CD14-positive monocyte (primary cell): ENCODE results near the gene LMBRD1. TPM values are rescaled to one million over a fixed set of nuclear protein-coding genes. Genes with fewer than 3 reads are reported as not detected.

ENCODE experiments used
- DNase-seq, 3 donors: peaks; one replicate each; pipeline ENCODE4 v3.0.0-alpha.2; 2011 to 2022
- H2AFZ ChIP-seq: 2 replicates; pipeline ENCODE4 v1.6.0; 2012; ENCODE audit warnings: mild to moderate bottlenecking, low read depth, low read length, inconsistent platforms; ENCODE audit not compliant: insufficient read depth, poor library complexity, severe bottlenecking
- H3K27ac ChIP-seq, 2 donors: 1 replicate in 1 of 2; 2 replicates in 1 of 2; pipeline ENCODE4 v1.5.1; 2012 to 2013; ENCODE audit warnings: low read length in 2 of 2, control low read depth in 1 of 2, inconsistent platforms in 1 of 2, low read depth in 1 of 2, mild to moderate bottlenecking in 1 of 2
- H3K27me3 ChIP-seq, 2 donors: one replicate each; pipeline versions ENCODE4 v1.6.0 to v1.6.1; 2011 to 2013; ENCODE audit warnings: low read length in 2 of 2; ENCODE audit not compliant: control insufficient read depth in 2 of 2, insufficient read depth in 2 of 2
- H3K36me3 ChIP-seq, 2 donors: replicated peaks in 1 of 2; 1 replicate in 1 of 2; 2 replicates in 1 of 2; pipeline versions ENCODE4 v1.5.1 to v1.6.1; 2012 to 2013; ENCODE audit warnings: low read length in 2 of 2, control low read depth in 1 of 2, inconsistent platforms in 1 of 2, mild to moderate bottlenecking in 1 of 2; ENCODE audit not compliant: insufficient read depth in 2 of 2, control insufficient read depth in 1 of 2
- H3K4me1 ChIP-seq, 2 donors: 1 replicate in 1 of 2; 2 replicates in 1 of 2; pipeline versions ENCODE4 v1.5.1 to v1.6.1; 2012 to 2013; ENCODE audit warnings: low read length in 2 of 2, control low read depth in 1 of 2, inconsistent platforms in 1 of 2, mild to moderate bottlenecking in 1 of 2, moderate library complexity in 1 of 2; ENCODE audit not compliant: insufficient read depth in 2 of 2, control insufficient read depth in 1 of 2
- H3K4me2 ChIP-seq: replicated peaks from 2 replicates; pipeline ENCODE3; 2012; ENCODE audit warnings: low read length, moderate library complexity, mild to moderate bottlenecking; ENCODE audit not compliant: poor library complexity, severe bottlenecking; ENCODE audit errors: extremely low read depth
- H3K4me3 ChIP-seq, 3 experiments: fragments of 200-600 bp in 1 of 3; sonication (generic) in 1 of 3; replicated peaks in 1 of 3; 1 replicate in 2 of 3; 2 replicates in 1 of 3; pipeline ENCODE4 v1.5.1; 2011 to 2013; ENCODE audit warnings: low read length in 3 of 3, mild to moderate bottlenecking in 3 of 3, control low read depth in 2 of 3, low read depth in 2 of 3, inconsistent platforms in 1 of 3, moderate library complexity in 1 of 3
- H3K79me2 ChIP-seq: 2 replicates; pipeline ENCODE4 v1.6.0; 2012; ENCODE audit warnings: mild to moderate bottlenecking, control low read depth, inconsistent platforms, low read length, moderate library complexity; ENCODE audit not compliant: insufficient read depth
- H3K9ac ChIP-seq: 2 replicates; pipeline ENCODE4 v1.6.0; 2017; ENCODE audit warnings: low read length, mild to moderate bottlenecking; ENCODE audit not compliant: insufficient read depth, poor library complexity, severe bottlenecking
- H3K9me3 ChIP-seq, 2 donors: replicated peaks in 1 of 2; 1 replicate in 1 of 2; 2 replicates in 1 of 2; pipeline versions ENCODE4 v1.5.1 to v1.6.1; 2012 to 2013; ENCODE audit warnings: low read length in 2 of 2, control low read depth in 1 of 2; ENCODE audit not compliant: control insufficient read depth in 1 of 2, insufficient read depth in 1 of 2
- H4K20me1 ChIP-seq: 2 replicates; pipeline ENCODE4 v1.6.0; 2012; ENCODE audit warnings: mild to moderate bottlenecking, low read length, control low read depth, moderate library complexity; ENCODE audit not compliant: insufficient read depth
- H3K27ac Mint-ChIP-seq, 7 donors: one replicate each; pipeline ENCODE4 v1.8.0; 2020; ENCODE audit warnings: mild to moderate bottlenecking in 7 of 7, mixed read lengths in 7 of 7, moderate library complexity in 6 of 7, inconsistent platforms in 2 of 7
- H3K27me3 Mint-ChIP-seq, 3 donors: one replicate each; pipeline ENCODE4 v1.8.0; 2021 to 2022; ENCODE audit warnings: low read depth in 3 of 3, mild to moderate bottlenecking in 3 of 3, mixed read lengths in 3 of 3, moderate library complexity in 3 of 3, inconsistent platforms in 1 of 3
- H3K36me3 Mint-ChIP-seq, 2 donors: one replicate each; pipeline ENCODE4 v1.8.0; 2020; ENCODE audit warnings: mixed read lengths in 2 of 2, inconsistent platforms in 1 of 2, mild to moderate bottlenecking in 1 of 2
- H3K4me1 Mint-ChIP-seq: one replicate; pipeline ENCODE4 v1.8.0; 2020; ENCODE audit warnings: mild to moderate bottlenecking, mixed read lengths
- H3K4me3 Mint-ChIP-seq, 2 donors: one replicate each; pipeline ENCODE4 v1.8.0; 2020; ENCODE audit warnings: mild to moderate bottlenecking in 2 of 2, mixed read lengths in 2 of 2, moderate library complexity in 1 of 2
- H3K9me3 Mint-ChIP-seq, 7 donors: one replicate each; pipeline ENCODE4 v1.8.0; 2020 to 2022; ENCODE audit warnings: mixed read lengths in 7 of 7, mild to moderate bottlenecking in 6 of 7, moderate library complexity in 6 of 7, inconsistent platforms in 2 of 7
- CTCF ChIP-seq: fragments of 200-600 bp; IDR thresholded peaks from one replicate; pipeline ENCODE4 v1.8.0; 2022; ENCODE audit warnings: antibody characterized with exemption, mild to moderate bottlenecking
- WGBS: methylation state at CpG from one replicate; pipeline ENCODE4 v1.1.5; 2013; ENCODE audit warnings: missing lambda C conversion rate; ENCODE audit not compliant: insufficient coverage; 5-methylcytosine and 5-hydroxymethylcytosine counted together
- intact Hi-C, 2 donors: fragments of 100-400 bp; cut with micrococcal nuclease; formaldehyde crosslinking; loops; one replicate each; pipeline versions ENCODE4 v1.15.0 to v1.15.1; 2023
- polyA plus RNA-seq, 3 donors: library from polyadenylated mRNA; depleted of rRNA in 1 of 3; unstranded in 2 of 3; stranded (reverse) in 1 of 3; fragments of 300-500 nt in 2 of 3; fragments of >200 nt in 1 of 3; fragmentation: Illumina TruSeq in 2 of 3; gene quantifications; 1 replicate in 2 of 3; 2 replicates in 1 of 3; pipeline ENCODE4 v1.2.3, GENCODE V29; 2012 to 2021

The LMBRD1 gene
- polyA plus RNA-seq, 3 donors = 24.7 to 71.6 (median 64.2) TPM

- H3K9me3 Mint-ChIP-seq = no peaks in the 10 kb centered on the region
- peaks cover 31 to 35% of the 10 kb centered on the region in 2 donors for H3K36me3 Mint-ChIP-seq
- no peak overlapping the region for H3K4me3 ChIP-seq
- no peak overlapping the region for H3K27ac ChIP-seq
- WGBS = 100% methylated on average over 2 of the region's 4 CpGs
- H3K36me3 ChIP-seq = peaks cover 14 to 38% of the 10 kb centered on the region in 2 donors
- H3K27ac Mint-ChIP-seq = peak overlapping the region in 1 of 7 donors; percentile 79
- no peak overlapping the region for H3K4me3 Mint-ChIP-seq
- H3K27me3 ChIP-seq = no peaks in the 10 kb centered on the region
- no peaks in the 10 kb centered on the region for H4K20me1 ChIP-seq
- H3K79me2 ChIP-seq = no peaks in the 10 kb centered on the region
- no peak overlapping the region for H3K4me2 ChIP-seq
- H3K9me3 ChIP-seq = no peaks in the 10 kb centered on the region
- H3K9ac ChIP-seq = no peak overlapping the region
- no peak for DNase-seq
- no peaks in the 10 kb centered on the region for H3K27me3 Mint-ChIP-seq
- H2AFZ ChIP-seq = no peak overlapping the region
- intact Hi-C loops = no loop called here
- TF ChIP-seq CTCF = no peak
- H3K4me1 ChIP-seq = no peaks in the 10 kb centered on the region
- H3K4me1 Mint-ChIP-seq = no peaks in the 10 kb centered on the region
These were observed 61.8 kb downstream of the LMBRD1 start for GRCh38 chr6:69735027-69735426.

- no peaks in the 10 kb centered on the region for H3K27me3 Mint-ChIP-seq
- TF ChIP-seq CTCF = peak; percentile 17
These were observed 64.2 kb downstream of the LMBRD1 start for GRCh38 chr6:69732640-69733039.

More at GRCh38 chr6:69732640-69733039, 64.2 kb downstream of the LMBRD1 start:
- no peaks in the 10 kb centered on the region for H3K4me1 Mint-ChIP-seq
- H4K20me1 ChIP-seq = no peaks in the 10 kb centered on the region
- peaks cover 0 to 1% (median 0%) of the 10 kb centered on the region in 7 donors for H3K9me3 Mint-ChIP-seq
- H3K9ac ChIP-seq = no peak overlapping the region
- no peak overlapping the region for H3K27ac Mint-ChIP-seq
- H3K27me3 ChIP-seq = no peaks in the 10 kb centered on the region
- no peak overlapping the region for H3K4me3 Mint-ChIP-seq
- no peak overlapping the region for H3K4me2 ChIP-seq
- H3K79me2 ChIP-seq = no peaks in the 10 kb centered on the region
- no peak overlapping the region for H3K4me3 ChIP-seq
- peaks cover 11 to 30% of the 10 kb centered on the region in 2 donors for H3K36me3 ChIP-seq
- no CpG with 5 or more reads among the region's 2 CpGs for WGBS
- H3K4me1 ChIP-seq = no peaks in the 10 kb centered on the region
- H3K27ac ChIP-seq = no peak overlapping the region
- no peak for DNase-seq
- H3K9me3 ChIP-seq = no peaks in the 10 kb centered on the region
- peaks cover 21 to 32% of the 10 kb centered on the region in 2 donors for H3K36me3 Mint-ChIP-seq
- intact Hi-C loops = no loop called here
- H2AFZ ChIP-seq = no peak overlapping the region
